Measurements from ENCODE around the gene MBP.

MBP gene

GRCh38 chr18:77015771-77016710 is 116.5 kb downstream of the MBP start:
- no peak for DNase-seq

DNA sequence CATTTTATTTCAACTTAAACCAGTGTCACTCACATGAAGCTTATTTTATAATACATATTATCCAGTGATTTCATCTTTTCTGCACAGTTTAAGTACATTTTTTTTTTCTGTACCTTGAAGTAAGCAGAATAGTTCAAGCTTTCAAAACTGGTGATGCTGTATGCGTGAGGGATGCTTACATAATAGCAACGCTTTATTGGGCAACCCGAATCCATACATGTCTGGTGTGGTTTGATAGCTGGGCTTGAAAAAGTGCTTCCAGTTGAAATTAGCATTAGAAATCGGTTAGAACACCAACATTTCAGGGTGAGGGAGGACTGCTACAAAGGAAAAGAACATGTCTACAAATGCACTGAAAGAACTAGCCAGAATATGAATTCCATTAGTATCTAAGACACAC is 117.4 kb downstream of the MBP start:
- no peak for DNase-seq

DNA sequence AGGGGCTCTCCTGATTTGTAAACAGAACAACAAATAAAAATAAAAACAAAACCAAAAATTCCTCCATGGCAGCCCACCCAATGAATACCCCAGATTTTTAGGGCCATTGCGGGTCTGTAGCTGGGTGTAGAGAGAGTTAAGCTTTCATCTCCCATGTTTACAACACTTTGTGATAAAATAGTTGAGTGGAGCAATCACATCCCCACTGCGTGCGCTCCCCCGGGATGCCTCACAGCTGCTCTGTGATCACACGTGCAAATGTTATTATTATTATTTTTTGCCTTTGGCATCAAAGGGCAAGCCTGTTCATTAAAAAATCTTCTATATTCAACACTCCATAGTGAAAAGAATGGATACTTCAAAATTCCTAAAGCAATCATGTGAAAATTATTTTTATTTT is 118.0 kb downstream of the MBP start:
- no peak for DNase-seq

GRCh38 chr18:77013811-77014521 is 118.6 kb downstream of the MBP start:
- DNase-seq, result no peak

- no peak for DNase-seq
Measured at GRCh38 chr18:77012806-77013541, 119.6 kb downstream of the MBP start.

- DNase-seq, result no peak
Measured at GRCh38 chr18:77012120-77012519, 120.5 kb downstream of the MBP start.

DNA sequence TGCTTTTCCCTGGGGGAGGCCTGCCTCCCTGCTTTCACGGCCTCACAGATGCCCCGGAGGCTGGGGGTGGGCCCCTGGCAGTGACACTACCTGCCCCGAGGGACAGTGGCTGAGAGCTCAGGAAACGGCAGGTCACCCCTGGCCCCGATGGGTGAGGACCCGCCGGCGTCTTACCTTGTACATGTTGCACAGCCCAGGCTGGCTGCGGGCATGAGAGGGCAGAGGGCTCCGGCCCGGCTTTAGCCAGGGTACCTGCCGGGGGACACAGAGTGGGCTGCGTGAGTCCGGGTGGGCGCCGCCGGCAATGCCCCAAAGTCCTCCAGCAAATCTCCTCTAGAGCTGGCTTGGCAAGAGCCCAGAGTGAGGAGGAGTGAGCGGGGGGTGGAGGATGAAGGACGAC is 122.9 kb downstream of the MBP start:
- DNase-seq, result no peak

DNA sequence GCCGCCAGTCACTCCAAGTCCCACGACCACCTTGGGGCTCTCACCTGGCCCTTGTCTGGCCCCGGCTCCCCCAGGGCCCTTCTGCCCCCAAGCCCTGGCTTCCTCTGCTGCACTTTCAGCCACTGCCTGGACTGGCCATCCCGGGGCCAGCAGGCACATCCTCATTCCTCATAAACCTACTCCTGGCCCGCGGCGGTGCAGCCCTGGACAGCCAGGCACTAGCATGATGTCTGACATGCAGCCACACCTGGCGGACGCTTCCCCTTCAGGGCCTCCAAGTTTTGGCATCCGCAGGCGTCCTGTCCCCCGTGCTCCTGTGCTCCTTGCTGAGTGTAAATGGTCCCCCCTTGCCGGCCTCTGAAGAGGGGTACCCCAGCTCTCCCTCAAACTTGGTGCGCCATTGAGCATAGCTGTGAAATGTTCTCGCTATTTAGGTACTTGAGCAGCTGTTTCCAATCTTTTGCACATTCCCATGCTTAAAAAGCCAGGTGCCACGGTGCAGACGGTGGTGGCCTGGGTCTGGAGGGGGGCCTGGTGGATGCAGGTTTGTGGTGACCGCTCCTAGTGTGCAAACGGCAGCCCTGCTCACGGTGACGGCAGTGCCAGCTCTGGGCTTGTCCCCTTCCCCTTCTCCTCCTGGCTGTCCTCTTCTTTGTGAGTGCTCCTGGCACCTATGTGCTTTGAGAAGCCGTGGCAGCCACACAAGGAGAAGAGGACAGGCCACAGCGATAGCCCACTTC is 123.8 kb downstream of the MBP start:
- no peak for DNase-seq

- DNase-seq, result no peak
Measured at GRCh38 chr18:77008006-77008405, 124.6 kb downstream of the MBP start.

GRCh38 chr18:77007251-77007650 is 125.3 kb downstream of the MBP start:
- no peak for DNase-seq

- DNase-seq, result no peak
Measured at GRCh38 chr18:77006305-77007175, 126.0 kb downstream of the MBP start.

DNA sequence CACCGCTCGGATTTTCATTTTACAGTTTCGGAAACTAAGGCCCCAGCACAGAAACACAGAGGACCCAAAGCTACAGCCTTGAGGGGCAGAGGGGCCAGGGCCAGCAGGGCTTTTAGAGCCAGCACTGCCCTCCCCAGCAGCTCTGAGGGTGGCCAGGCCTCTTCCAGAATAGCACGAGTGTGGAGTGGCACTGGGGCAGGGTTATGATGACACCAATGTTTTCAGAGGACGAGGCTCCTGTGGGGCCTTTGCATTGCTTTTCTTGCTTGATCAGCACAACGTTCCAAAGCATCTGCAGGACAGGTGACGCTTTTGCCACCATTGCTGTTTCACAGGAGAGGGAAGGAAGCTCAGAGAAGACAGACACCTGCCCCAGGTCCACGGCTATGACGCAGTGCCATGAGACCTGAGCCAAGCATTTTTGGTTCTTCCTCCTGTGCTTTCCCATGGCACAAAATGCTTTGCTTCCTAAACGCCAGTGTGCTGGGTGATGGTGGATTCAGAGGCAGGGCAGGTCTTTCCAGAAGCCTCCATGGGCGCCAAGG is 126.9 kb downstream of the MBP start:
- no peak for DNase-seq

- DNase-seq, result no peak
Measured at GRCh38 chr18:77004555-77005380, 127.8 kb downstream of the MBP start.

DNA sequence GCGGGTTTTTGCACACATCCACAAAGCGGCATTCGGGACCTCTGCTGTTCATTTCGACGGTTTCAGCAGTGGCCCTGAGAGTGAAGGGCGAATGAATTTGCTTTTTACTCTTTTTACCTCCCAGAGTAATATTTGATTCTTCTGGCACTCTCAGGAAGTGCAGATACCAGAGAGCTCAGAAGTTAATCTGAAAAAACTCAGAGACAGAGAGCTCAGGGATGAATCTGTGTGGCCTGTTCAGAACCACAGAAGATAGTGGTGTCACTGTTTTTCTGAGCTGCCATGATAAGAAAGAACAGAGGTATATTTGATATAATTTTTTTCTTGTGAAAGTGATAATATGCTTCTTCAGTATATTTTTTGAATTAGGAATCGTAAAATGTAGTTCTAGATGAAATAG is 129.3 kb downstream of the MBP start:
- DNase-seq, result no peak

- no peak for DNase-seq
Measured at GRCh38 chr18:77002496-77002895, 130.1 kb downstream of the MBP start.

- DNase-seq, result no peak
Measured at GRCh38 chr18:77001979-77002378, 130.6 kb downstream of the MBP start.

DNA sequence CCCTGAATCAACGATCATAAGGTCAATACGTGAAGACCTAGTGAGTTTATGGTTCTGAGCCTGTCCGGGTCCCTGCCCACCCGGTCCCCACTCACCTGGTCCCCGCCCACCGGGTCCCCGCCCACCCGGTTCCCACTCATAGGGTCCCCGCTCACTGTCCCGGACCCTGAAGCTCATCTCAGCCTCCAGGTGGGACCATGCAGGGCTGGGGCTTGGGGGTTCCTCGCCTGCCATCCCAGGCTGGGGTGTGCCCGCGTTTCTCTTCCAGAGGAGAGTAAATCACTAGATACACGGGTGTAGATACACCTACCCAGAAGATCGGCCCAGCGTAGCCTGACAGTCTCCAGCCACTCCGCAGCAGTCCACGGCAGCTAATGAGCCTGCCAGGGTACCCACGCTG is 131.5 kb downstream of the MBP start:
- no peak for DNase-seq

DNA sequence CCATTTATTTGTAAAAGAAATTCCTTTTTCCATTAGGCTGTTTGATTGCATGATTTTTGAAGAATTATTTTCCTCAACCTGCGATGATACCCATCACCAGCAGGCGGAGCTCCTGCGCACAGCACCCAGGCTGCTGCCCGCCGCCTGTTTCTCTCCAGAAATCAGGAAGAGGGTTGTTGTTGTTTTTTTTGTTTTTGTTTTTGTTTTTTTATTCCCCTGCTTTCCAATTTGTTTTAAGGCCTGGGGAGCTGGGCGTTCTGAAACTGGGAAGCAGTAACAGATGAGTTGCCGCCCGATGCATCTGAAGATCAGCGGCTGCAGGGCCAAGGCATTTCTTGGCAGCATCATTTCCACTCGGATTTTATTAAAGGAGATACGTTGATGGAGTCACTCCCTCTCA is 132.1 kb downstream of the MBP start:
- DNase-seq, result peak; percentile 29

GRCh38 chr18:76999077-76999476 is 133.5 kb downstream of the MBP start:
- DNase-seq, result no peak

Data from activated CD4-positive, alpha-beta T cell treated with anti-CD3 and anti-CD28 coated beads for 1 hour (primary cell).